ENCODE results near the gene BABAM1. TPM values are rescaled to one million over a fixed set of nuclear protein-coding genes. Genes with fewer than 3 reads are reported as not detected.

The BABAM1 gene
- total and polyA plus RNA-seq, 9 donors = 37.4 to 99.1 (median 57.9) TPM

- H3K27ac ChIP-seq = peak within 1 kb of the TSS; percentile 69 to 83
- 0 to 1% (median 1%) methylated on average over 72 to 90 of the region's 90 CpGs for WGBS, 3 donors
- H3K27me3 ChIP-seq = no peaks in the 10 kb centered on the region
Observed at GRCh38 chr19:17226002-17226933, 41.0 kb upstream of the BABAM1 start, which contains the start of gene OCEL1. OCEL1 (plus strand) TSS chr19:17226226; CDS start chr19:17226248, 22 bp downstream.

GRCh38 chr19:17227798-17228367 is 39.4 kb upstream of the BABAM1 start:
- intact Hi-C loops (cut with DNase I) = no loop called here
- Histone ChIP-seq H3K4me1 (ENCODE audit: insufficient read depth) (peaks cover 3% of the 10 kb centered on the region), H3K4me3 (no peak overlapping the region), H3K36me3 (no peaks in the 10 kb centered on the region), H3K27me3 (no peaks in the 10 kb centered on the region), H3K9me3 (no peaks in the 10 kb centered on the region), H3K27ac (peak overlapping the region in 1 of 2 donors; percentile 23)
- 65 to 71% (median 66%) methylated on average over 13 of the region's 13 CpGs for WGBS, 3 donors
- no peak for TF ChIP-seq EP300 (IDR thresholded peaks at IDR 0.05)
- no peak for TF ChIP-seq CTCF (IDR thresholded peaks at IDR 0.05)
- no peak for TF ChIP-seq POLR2A (IDR thresholded peaks at IDR 0.05)
- DNase-seq = peak in 3 of 5 donors; percentile 44 to 60 (median 48)

More at GRCh38 chr19:17226002-17226933, 41.0 kb upstream of the BABAM1 start, which contains the start of gene OCEL1:
- intact Hi-C loops (cut with DNase I) = no loop called here
- Histone ChIP-seq H3K36me3 (no peaks in the 10 kb centered on the region), H3K4me1 (ENCODE audit: insufficient read depth) (peaks cover 3% of the 10 kb centered on the region), H3K9me3 (no peaks in the 10 kb centered on the region), H3K4me3 (peak within 1 kb of the TSS; percentile 55)
- peak in 1 of 3 donors; percentile 20 for TF ChIP-seq CTCF (IDR thresholded peaks at IDR 0.05)
- peak; percentile 13 for TF ChIP-seq EP300 (IDR thresholded peaks at IDR 0.05)
- TF ChIP-seq POLR2A (IDR thresholded peaks at IDR 0.05) = peak; percentile 95
- peak; percentile 97 to 99 (median 98) for DNase-seq

- intact Hi-C loops (cut with DNase I) = no loop called here
- Histone ChIP-seq H3K4me3 (no peak overlapping the region), H3K27me3 (no peaks in the 10 kb centered on the region), H3K27ac (no peak overlapping the region), H3K4me1 (ENCODE audit: insufficient read depth) (peaks cover 4% of the 10 kb centered on the region), H3K9me3 (no peaks in the 10 kb centered on the region), H3K36me3 (no peaks in the 10 kb centered on the region)
- TF ChIP-seq POLR2A (IDR thresholded peaks at IDR 0.05) = no peak
- no peak for TF ChIP-seq CTCF (IDR thresholded peaks at IDR 0.05)
- WGBS, 3 donors = 84 to 92% (median 91%) methylated on average over 3 of the region's 3 CpGs
- DNase-seq = no peak
Observed at GRCh38 chr19:17229890-17230289, 37.4 kb upstream of the BABAM1 start.

- no peak overlapping the region for H3K4me3 ChIP-seq
- WGBS, 3 donors = 81 to 86% (median 85%) methylated on average over 25 of the region's 25 CpGs
- H3K27me3 ChIP-seq = no peaks in the 10 kb centered on the region
- intact Hi-C loops (cut with DNase I) = no loop called here
- H3K27ac ChIP-seq = no peak overlapping the region
- no peak for TF ChIP-seq POLR2A (IDR thresholded peaks at IDR 0.05)
- TF ChIP-seq EP300 (IDR thresholded peaks at IDR 0.05) = no peak
- no peak for TF ChIP-seq CTCF (IDR thresholded peaks at IDR 0.05)
- no peaks in the 10 kb centered on the region for H3K9me3 ChIP-seq
- no peak for DNase-seq
- peaks cover 4% of the 10 kb centered on the region for H3K4me1 ChIP-seq (ENCODE audit: insufficient read depth)
- H3K36me3 ChIP-seq = no peaks in the 10 kb centered on the region
Observed at GRCh38 chr19:17232258-17232657, 35.0 kb upstream of the BABAM1 start.

Measured in ovary (tissue), 9 donors.